Natural killer cell (primary cell): ENCODE data around the gene ADAM15. TPM values are rescaled to one million over a fixed set of nuclear protein-coding genes. Genes with fewer than 3 reads are reported as not detected.

Experiments used
- ATAC-seq, 3 donors: fragments of 150-1000 bp in 2 of 3; fragments of 200-7000 bp in 1 of 3; cut with Tn5 transposase; 1 replicate in 1 of 3; 2 replicates in 2 of 3; pipeline ENCODE4 v1.10.0; 2021; ENCODE audit warnings: mild to moderate bottlenecking in 2 of 3, moderate library complexity in 2 of 3
- DNase-seq, 2 donors: peaks; one replicate each; pipeline versions ENCODE4 v3.0.0 to v3.0.0-alpha.2; 2013 to 2021; ENCODE audit warnings: mixed read lengths in 1 of 2
- H3K27ac ChIP-seq: one replicate; pipeline ENCODE4 v1.5.1; 2013; ENCODE audit warnings: mild to moderate bottlenecking, low read length
- H3K27me3 ChIP-seq: one replicate; pipeline ENCODE4 v1.6.1; 2013; ENCODE audit warnings: low read length; ENCODE audit not compliant: control insufficient read depth, insufficient read depth
- H3K36me3 ChIP-seq: one replicate; pipeline ENCODE4 v1.6.1; 2013; ENCODE audit warnings: low read length; ENCODE audit not compliant: control insufficient read depth, insufficient read depth
- H3K4me1 ChIP-seq: one replicate; pipeline ENCODE4 v1.6.1; 2013; ENCODE audit warnings: low read length; ENCODE audit not compliant: control insufficient read depth, insufficient read depth
- H3K4me3 ChIP-seq: one replicate; pipeline ENCODE4 v1.5.1; 2013; ENCODE audit warnings: low read length
- H3K9me3 ChIP-seq: one replicate; pipeline ENCODE4 v1.6.1; 2013; ENCODE audit warnings: low read length; ENCODE audit not compliant: control insufficient read depth, insufficient read depth
- H3K27ac Mint-ChIP-seq, 2 donors: one replicate each; pipeline ENCODE4 v1.8.0; 2022; ENCODE audit warnings: mild to moderate bottlenecking in 2 of 2, mixed read lengths in 2 of 2, moderate library complexity in 1 of 2
- H3K27me3 Mint-ChIP-seq, 2 donors: one replicate each; pipeline ENCODE4 v1.8.0; 2022; ENCODE audit warnings: low read depth in 2 of 2, mixed read lengths in 2 of 2
- H3K36me3 Mint-ChIP-seq: one replicate; pipeline ENCODE4 v1.8.0; 2022; ENCODE audit warnings: mixed read lengths
- H3K4me1 Mint-ChIP-seq, 2 donors: one replicate each; pipeline ENCODE4 v1.8.0; 2022; ENCODE audit warnings: mixed read lengths in 2 of 2
- H3K4me3 Mint-ChIP-seq: one replicate; pipeline ENCODE4 v1.8.0; 2022; ENCODE audit warnings: mild to moderate bottlenecking, moderate library complexity, mixed read lengths
- H3K9me3 Mint-ChIP-seq, 2 donors: one replicate each; pipeline ENCODE4 v1.8.0; 2022; ENCODE audit warnings: mixed read lengths in 2 of 2
- WGBS: methylation state at CpG from one replicate; pipeline ENCODE4 v1.1.7; 2013; ENCODE audit warnings: missing lambda C conversion rate; ENCODE audit not compliant: insufficient coverage; 5-methylcytosine and 5-hydroxymethylcytosine counted together
- intact Hi-C: fragments of 100-400 bp; cut with micrococcal nuclease; formaldehyde crosslinking; loops from one replicate; pipeline ENCODE4 v1.14.2; 2022
- total RNA-seq, 4 donors: library from RNA; stranded (reverse); fragments of 120-200 nt in 1 of 4; gene quantifications; one replicate each; pipeline versions ENCODE4 v1.2.3 to v1.2.4, GENCODE V29; 2013 to 2022
- TF ChIP-seq, protein P1 (sequence below): fragments of 200-600 bp; IDR thresholded peaks from one replicate; pipeline ENCODE4 v1.8.0; 2022; ENCODE audit warnings: antibody characterized with exemption

ADAM15 gene
- total RNA-seq, 3 donors from 2014 or later (not counting 1 experiment from before 2014, with no cell fraction given) = 54.6 to 83.2 (median 64.7) TPM

DNA sequence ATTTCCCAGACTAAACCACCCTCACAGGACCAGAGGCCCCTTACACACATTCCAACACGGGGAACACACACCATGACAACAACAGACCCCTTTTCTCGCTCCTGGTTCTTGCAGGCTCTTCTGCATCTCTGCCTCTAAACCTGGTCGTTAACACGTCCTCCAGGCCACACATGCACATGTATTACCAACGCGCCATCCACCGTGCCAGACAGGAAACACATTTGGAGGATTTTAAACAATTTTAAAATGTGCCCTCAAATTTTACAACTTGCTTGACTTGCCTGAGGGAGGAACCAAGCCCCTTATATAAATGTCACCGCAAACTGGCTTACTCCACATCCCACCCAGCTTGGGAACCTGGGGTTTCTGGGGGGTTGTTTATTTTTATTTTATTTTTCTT lies 59.7 kb downstream of the ADAM15 start:
- DNase-seq (no peak), ATAC-seq (no peak)
- TF ChIP-seq, protein P1, sequence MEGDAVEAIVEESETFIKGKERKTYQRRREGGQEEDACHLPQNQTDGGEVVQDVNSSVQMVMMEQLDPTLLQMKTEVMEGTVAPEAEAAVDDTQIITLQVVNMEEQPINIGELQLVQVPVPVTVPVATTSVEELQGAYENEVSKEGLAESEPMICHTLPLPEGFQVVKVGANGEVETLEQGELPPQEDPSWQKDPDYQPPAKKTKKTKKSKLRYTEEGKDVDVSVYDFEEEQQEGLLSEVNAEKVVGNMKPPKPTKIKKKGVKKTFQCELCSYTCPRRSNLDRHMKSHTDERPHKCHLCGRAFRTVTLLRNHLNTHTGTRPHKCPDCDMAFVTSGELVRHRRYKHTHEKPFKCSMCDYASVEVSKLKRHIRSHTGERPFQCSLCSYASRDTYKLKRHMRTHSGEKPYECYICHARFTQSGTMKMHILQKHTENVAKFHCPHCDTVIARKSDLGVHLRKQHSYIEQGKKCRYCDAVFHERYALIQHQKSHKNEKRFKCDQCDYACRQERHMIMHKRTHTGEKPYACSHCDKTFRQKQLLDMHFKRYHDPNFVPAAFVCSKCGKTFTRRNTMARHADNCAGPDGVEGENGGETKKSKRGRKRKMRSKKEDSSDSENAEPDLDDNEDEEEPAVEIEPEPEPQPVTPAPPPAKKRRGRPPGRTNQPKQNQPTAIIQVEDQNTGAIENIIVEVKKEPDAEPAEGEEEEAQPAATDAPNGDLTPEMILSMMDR = no peak
- H3K27me3 Mint-ChIP-seq = peaks cover 0 to 5% of the 10 kb centered on the region in 2 donors
- no peaks in the 10 kb centered on the region for H3K9me3 Mint-ChIP-seq
- no peaks in the 10 kb centered on the region for H3K36me3 Mint-ChIP-seq
- no peak overlapping the region for H3K27ac Mint-ChIP-seq
- intact Hi-C loops = no loop called here
- Histone ChIP-seq H3K36me3 (no peaks in the 10 kb centered on the region), H3K4me3 (no peak overlapping the region), H3K4me1 (no peaks in the 10 kb centered on the region), H3K27ac (no peak overlapping the region), H3K27me3 (no peaks in the 10 kb centered on the region), H3K9me3 (no peaks in the 10 kb centered on the region)
- H3K4me3 Mint-ChIP-seq = no peak overlapping the region
- 29% methylated on average over 7 of the region's 8 CpGs for WGBS
- H3K4me1 Mint-ChIP-seq = no peaks in the 10 kb centered on the region

Other genes starting within 250 kb of the ADAM15 start
- under 1 TPM in 2 of 3 donors, not detected in 1; 0.05 to 0.95 TPM for gene KCNN3, start 181.0 kb upstream of the ADAM15 start, total RNA-seq
- gene PMVK, start 114.6 kb upstream of the ADAM15 start, total RNA-seq = 10 to 100 TPM in 2 of 3 donors, 1 to 10 TPM in 1; 9.0 to 12.1 (median 11.0) TPM
- gene PBXIP1, start 95.2 kb upstream of the ADAM15 start, total RNA-seq = 100 to 1,000 TPM; 158 to 200 (median 197) TPM
- gene PYGO2, start 89.5 kb upstream of the ADAM15 start, total RNA-seq = 10 to 100 TPM; 21.6 to 32.1 (median 27.5) TPM
- gene SHC1, start 80.6 kb upstream of the ADAM15 start, total RNA-seq = 100 to 1,000 TPM in 1 of 3 donors, 10 to 100 TPM in 2; 94.6 to 112 (median 96.8) TPM
- gene CKS1B, start 76.6 kb upstream of the ADAM15 start, total RNA-seq = 10 to 100 TPM in 2 of 3 donors, 1 to 10 TPM in 1; 8.5 to 13.0 (median 12.9) TPM
- 10 to 100 TPM; 32.1 to 47.6 (median 38.7) TPM for gene FLAD1, start 68.0 kb upstream of the ADAM15 start, total RNA-seq
- not detected for gene LENEP, start 57.7 kb upstream of the ADAM15 start, total RNA-seq
- gene ZBTB7B, start 48.5 kb upstream of the ADAM15 start, total RNA-seq = 10 to 100 TPM; 61.2 to 75.4 (median 63.3) TPM
- under 1 TPM; 0.30 to 0.92 (median 0.32) TPM for gene DCST2, start 17.5 kb upstream of the ADAM15 start, total RNA-seq
- under 1 TPM in 2 of 3 donors, not detected in 1; 0.35 to 0.60 TPM for gene DCST1, start 17.5 kb upstream of the ADAM15 start, total RNA-seq
- gene EFNA4, start 12.4 kb downstream of the ADAM15 start, total RNA-seq = 1 to 10 TPM; 4.6 to 6.8 (median 5.5) TPM
- gene EFNA3, start 27.5 kb downstream of the ADAM15 start, total RNA-seq = 1 to 10 TPM in 1 of 3 donors, under 1 TPM in 2; 0.52 to 1.1 (median 0.68) TPM
- 1 to 10 TPM; 1.5 to 1.9 (median 1.9) TPM for gene EFNA1, start 76.6 kb downstream of the ADAM15 start, total RNA-seq
- 10 to 100 TPM; 31.7 to 33.5 (median 32.7) TPM for gene SLC50A1, start 84.5 kb downstream of the ADAM15 start, total RNA-seq
- gene DPM3, start 89.2 kb downstream of the ADAM15 start, total RNA-seq = 10 to 100 TPM; 26.8 to 45.7 (median 41.5) TPM
- 100 to 1,000 TPM in 2 of 3 donors, 10 to 100 TPM in 1; 95.3 to 113 (median 104) TPM for gene KRTCAP2, start 122.0 kb downstream of the ADAM15 start, total RNA-seq
- gene TRIM46, start 122.5 kb downstream of the ADAM15 start, total RNA-seq = 1 to 10 TPM in 2 of 3 donors, under 1 TPM in 1; 0.94 to 4.9 (median 2.5) TPM
- gene THBS3, start 156.6 kb downstream of the ADAM15 start, total RNA-seq = 10 to 100 TPM; 16.2 to 19.4 (median 18.6) TPM
- gene MTX1, start 157.4 kb downstream of the ADAM15 start, total RNA-seq = 10 to 100 TPM; 22.3 to 28.5 (median 27.9) TPM
- 1 to 10 TPM; 6.9 to 10.0 (median 8.9) TPM for gene ENTREP3, start 204.2 kb downstream of the ADAM15 start, total RNA-seq
- gene SCAMP3, start 211.0 kb downstream of the ADAM15 start, total RNA-seq = 10 to 100 TPM; 59.7 to 72.1 (median 65.0) TPM
- 10 to 100 TPM; 70.4 to 97.5 (median 84.4) TPM for gene CLK2, start 222.2 kb downstream of the ADAM15 start, total RNA-seq
- gene HCN3, start 226.1 kb downstream of the ADAM15 start, total RNA-seq = 1 to 10 TPM; 2.0 to 3.4 (median 2.6) TPM